Fibroblast of lung (primary cell): ENCODE measurements around the gene HEMK1.

Experiments
- CTCF ChIP-seq, 2 donors: IDR thresholded peaks in 1 of 2; conservative IDR thresholded peaks in 1 of 2; 1 replicate in 1 of 2; 2 replicates in 1 of 2; pipeline ENCODE4 v1.5.1; 2011 to 2012; ENCODE audit warnings: low read length in 2 of 2, control low read depth in 1 of 2, inconsistent platforms in 1 of 2, low read depth in 1 of 2, mild to moderate bottlenecking in 1 of 2
- EZH2 ChIP-seq: IDR thresholded peaks from 2 replicates; pipeline ENCODE4 v1.5.1; 2012; ENCODE audit warnings: low read length, control low read depth, mild to moderate bottlenecking; ENCODE audit errors: missing control alignments

- TF ChIP-seq CTCF (conservative IDR thresholded peaks at IDR 0.05 in 1 of 2, IDR thresholded peaks at IDR 0.05 in 1 of 2; ENCODE audit: low read depth in 1 of 2, low read length in 2 of 2) = no peak
- no peak for TF ChIP-seq EZH2
Measured at GRCh38 chr3:50630394-50630793, 61.1 kb downstream of the HEMK1 start.
